ENCODE data around the gene MTCP1. TPM values are rescaled to one million over a fixed set of nuclear protein-coding genes. Genes with fewer than 3 reads are reported as not detected.

MTCP1 gene
- polyA plus RNA-seq, 1 experiment: 1.2 TPM

DNA sequence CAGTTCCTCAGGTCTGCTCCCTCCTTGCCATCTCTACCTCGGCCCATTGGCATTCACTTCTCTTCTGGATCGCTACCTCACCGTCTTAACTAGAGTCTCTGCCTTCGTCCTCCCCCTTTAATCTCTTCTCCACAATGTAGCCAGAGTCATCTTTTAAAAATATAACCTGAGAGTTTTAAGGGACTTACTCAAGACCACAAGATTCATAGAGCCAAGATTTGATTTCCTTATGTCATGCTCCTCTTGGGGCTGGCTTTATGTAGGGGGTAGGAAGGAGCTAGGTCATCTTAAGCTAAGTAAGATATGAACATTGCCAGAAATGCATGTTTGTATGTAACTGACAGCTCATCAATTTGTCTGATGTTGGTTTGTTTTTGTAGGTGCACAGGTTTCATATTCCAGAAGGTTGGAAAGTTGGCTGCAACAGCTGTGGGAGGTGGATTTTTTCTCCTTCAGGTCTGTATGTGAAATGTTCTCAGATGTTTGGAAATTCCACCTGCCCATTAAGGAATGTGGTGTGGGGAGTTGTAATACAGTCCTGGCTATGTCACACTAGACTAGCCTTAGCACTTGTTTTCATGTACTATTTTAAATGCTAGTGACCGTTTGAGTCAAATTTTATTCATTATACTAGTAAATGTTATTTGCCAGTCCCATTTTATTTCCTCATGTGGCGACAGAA lies 24.7 kb downstream of the MTCP1 start:
- DNase-seq (ENCODE audit: low read depth): no peak
- CTCF ChIA-PET: interaction anchor here (1.7 kb wide), 1 partner anchor 40 kb away, joined by 4 read pairs; no protein-coding TSS in a partner anchor

DNA sequence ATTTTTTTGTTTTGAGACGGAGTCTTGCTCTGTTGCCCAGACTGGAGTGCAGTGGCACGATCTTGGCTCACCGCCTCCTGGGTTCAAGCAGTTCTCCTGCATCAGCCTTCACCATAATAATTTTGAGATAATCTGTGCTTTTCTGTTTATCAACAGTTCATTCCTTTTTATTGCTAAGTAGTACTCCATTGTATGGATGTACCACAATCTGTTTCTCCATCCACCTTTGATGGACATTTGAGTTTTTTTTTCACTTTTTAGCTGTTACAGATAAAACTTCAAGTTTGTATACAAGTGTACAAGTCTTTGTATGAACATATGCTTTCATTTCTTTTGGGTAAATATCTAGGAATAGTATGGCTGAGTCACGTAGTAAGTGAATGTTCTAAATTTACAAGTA lies 35.2 kb downstream of the MTCP1 start:
- ChIA-PET POLR2A (no interaction called here), CTCF (no interaction called here)
- Histone ChIP-seq H3K4me3 (ENCODE audit: low read depth, low read length) (no peak overlapping the region), H3K36me3 (ENCODE audit: control insufficient read depth, insufficient read depth, low read length) (no peaks in the 10 kb centered on the region), H3K27me3 (ENCODE audit: control insufficient read depth, insufficient read depth, low read length) (no peaks in the 10 kb centered on the region)
- no peak for DNase-seq (ENCODE audit: low read depth)
- TF ChIP-seq, protein P1, sequence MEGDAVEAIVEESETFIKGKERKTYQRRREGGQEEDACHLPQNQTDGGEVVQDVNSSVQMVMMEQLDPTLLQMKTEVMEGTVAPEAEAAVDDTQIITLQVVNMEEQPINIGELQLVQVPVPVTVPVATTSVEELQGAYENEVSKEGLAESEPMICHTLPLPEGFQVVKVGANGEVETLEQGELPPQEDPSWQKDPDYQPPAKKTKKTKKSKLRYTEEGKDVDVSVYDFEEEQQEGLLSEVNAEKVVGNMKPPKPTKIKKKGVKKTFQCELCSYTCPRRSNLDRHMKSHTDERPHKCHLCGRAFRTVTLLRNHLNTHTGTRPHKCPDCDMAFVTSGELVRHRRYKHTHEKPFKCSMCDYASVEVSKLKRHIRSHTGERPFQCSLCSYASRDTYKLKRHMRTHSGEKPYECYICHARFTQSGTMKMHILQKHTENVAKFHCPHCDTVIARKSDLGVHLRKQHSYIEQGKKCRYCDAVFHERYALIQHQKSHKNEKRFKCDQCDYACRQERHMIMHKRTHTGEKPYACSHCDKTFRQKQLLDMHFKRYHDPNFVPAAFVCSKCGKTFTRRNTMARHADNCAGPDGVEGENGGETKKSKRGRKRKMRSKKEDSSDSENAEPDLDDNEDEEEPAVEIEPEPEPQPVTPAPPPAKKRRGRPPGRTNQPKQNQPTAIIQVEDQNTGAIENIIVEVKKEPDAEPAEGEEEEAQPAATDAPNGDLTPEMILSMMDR (IDR thresholded peaks at IDR 0.05; ENCODE audit: insufficient read depth, low read depth, low read length): no peak

More for the DNA sequence above, 24.7 kb downstream of the MTCP1 start:
- H3K27me3 ChIP-seq (ENCODE audit: control insufficient read depth, insufficient read depth, low read length): no peaks in the 10 kb centered on the region
- POLR2A ChIA-PET: no interaction called here
- H3K4me3 ChIP-seq (ENCODE audit: low read depth, low read length): no peak overlapping the region
- TF ChIP-seq, protein P1 (IDR thresholded peaks at IDR 0.05; ENCODE audit: insufficient read depth, low read depth, low read length): no peak
- H3K36me3 ChIP-seq (ENCODE audit: control insufficient read depth, insufficient read depth, low read length): peaks cover 1% of the 10 kb centered on the region; the same call in 1 of the 2 replicates

DNA sequence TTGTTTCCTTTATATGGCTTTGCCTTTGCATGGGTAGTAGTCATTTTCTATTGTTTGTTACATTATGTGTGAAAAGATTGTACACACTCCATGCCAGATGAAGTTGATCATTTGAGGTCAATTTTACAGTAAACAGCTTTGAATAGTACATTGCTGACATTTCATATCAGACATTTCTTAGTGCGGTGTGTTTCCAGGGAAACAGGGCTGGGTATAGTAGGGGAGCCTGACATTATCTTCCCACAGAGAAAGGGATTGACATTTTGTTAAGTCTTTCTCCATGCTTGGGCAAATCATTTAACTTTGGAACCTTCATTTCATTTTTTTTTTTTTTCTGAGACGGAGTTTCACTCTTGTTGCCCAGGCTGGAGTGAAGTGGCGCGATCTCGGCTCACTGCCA lies 39.3 kb downstream of the MTCP1 start:
- H3K4me3 ChIP-seq (ENCODE audit: low read depth, low read length): no peak overlapping the region
- POLR2A ChIA-PET: no interaction called here
- CTCF ChIA-PET: no interaction called here
- H3K36me3 ChIP-seq (ENCODE audit: control insufficient read depth, insufficient read depth, low read length): no peaks in the 10 kb centered on the region
- TF ChIP-seq, protein P1 (IDR thresholded peaks at IDR 0.05; ENCODE audit: insufficient read depth, low read depth, low read length): no peak
- DNase-seq (ENCODE audit: low read depth): no peak
- no peaks in the 10 kb centered on the region for H3K27me3 ChIP-seq (ENCODE audit: control insufficient read depth, insufficient read depth, low read length)

DNA sequence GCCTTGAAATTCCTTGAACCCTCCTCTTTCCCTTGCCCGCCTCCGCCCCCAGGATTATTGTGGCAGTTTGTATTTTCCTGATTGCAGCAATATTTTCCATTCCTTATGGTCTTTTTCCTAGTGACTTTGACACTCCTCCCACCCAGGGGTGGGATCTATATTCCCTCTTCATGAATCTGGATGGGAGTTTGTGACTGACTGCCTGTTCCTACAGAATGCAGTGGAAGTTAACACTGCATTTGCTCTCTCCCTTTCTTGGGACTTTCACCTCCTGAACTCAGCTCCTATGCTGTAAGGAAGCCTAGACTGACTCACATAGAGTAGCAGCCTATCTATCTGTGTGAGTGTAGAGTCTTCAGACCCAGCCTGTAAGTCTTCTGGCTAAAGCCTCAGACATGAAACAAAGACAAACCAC lies 42.1 kb downstream of the MTCP1 start:
- POLR2A ChIA-PET: no interaction called here
- DNase-seq (ENCODE audit: low read depth): no peak
- CTCF ChIA-PET: no interaction called here

DNA sequence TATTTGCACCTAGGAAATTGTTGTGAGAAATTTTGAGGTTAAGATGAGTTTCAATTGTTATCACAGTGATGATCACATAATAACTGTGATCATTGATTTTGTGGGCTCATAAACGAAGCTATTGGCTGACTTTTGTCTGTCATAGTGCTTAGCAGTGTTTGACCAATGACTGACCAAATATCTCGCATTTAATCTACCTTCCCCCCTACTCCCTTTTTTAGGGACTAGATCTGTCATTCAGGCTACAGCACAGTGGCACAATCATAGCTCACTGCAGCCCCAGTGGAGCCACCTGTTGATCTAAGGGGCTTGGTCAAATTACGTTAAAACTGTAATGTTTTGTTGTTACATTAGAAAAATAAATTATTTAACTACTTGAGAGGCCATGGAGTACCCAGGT lies 42.8 kb downstream of the MTCP1 start:
- Histone ChIP-seq H3K27me3 (ENCODE audit: control insufficient read depth, insufficient read depth, low read length) (no peaks in the 10 kb centered on the region), H3K4me3 (ENCODE audit: low read depth, low read length) (no peak overlapping the region; the same call in 1 of the 2 replicates), H3K36me3 (ENCODE audit: control insufficient read depth, insufficient read depth, low read length) (no peaks in the 10 kb centered on the region)
- CTCF ChIA-PET: no interaction called here
- POLR2A ChIA-PET: no interaction called here
- TF ChIP-seq, protein P1 (IDR thresholded peaks at IDR 0.05; ENCODE audit: insufficient read depth, low read depth, low read length): no peak
- no peak for DNase-seq (ENCODE audit: low read depth)

More for the DNA sequence above, 42.1 kb downstream of the MTCP1 start:
- Histone ChIP-seq H3K27me3 (ENCODE audit: control insufficient read depth, insufficient read depth, low read length) (no peaks in the 10 kb centered on the region), H3K4me3 (ENCODE audit: low read depth, low read length) (no peak overlapping the region), H3K36me3 (ENCODE audit: control insufficient read depth, insufficient read depth, low read length) (no peaks in the 10 kb centered on the region)
- TF ChIP-seq, protein P1 (IDR thresholded peaks at IDR 0.05; ENCODE audit: insufficient read depth, low read depth, low read length): no peak

Data from BJ (cell line).